Measurements from ENCODE around the gene STAB1.
A peak's percentile ranks its signal among the peaks of the same experiment; 100 is the strongest.

Gene STAB1

DNA sequence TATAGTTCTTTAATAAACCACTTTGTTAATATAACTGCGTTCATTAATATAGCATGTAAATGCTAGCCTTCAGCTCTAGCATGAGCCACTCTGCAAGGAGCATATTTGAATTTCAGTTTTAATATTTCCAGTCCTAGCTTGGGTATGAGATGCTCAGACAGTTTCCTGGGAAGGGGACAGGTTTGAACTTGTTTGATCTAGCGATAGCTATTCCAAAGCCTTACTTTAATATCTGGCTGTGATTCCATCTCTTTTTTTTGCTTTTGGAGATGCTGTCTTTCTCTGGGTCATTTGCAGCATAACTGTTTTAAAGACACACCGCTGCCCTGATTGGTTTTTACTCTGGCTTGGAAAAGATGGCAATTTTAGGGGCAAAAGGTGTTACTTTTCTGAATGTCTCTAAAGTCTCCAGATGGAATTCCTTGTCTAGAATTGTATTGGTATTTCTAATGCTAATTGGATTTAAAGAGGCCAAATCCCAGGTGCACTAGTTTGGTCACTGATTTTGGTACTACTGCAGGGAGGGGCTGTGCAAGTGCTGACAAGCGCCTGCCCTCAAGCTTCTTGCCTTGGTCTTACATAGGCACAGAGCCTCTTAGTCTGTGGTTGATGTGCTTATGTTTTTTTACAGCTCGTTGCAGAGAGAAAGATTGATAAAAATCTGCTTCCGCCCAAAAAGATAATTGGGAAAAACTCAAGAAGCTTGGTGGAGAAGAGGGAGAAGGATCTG lies 36.9 kb upstream of the STAB1 start:
- DNase-seq: no peak

DNA sequence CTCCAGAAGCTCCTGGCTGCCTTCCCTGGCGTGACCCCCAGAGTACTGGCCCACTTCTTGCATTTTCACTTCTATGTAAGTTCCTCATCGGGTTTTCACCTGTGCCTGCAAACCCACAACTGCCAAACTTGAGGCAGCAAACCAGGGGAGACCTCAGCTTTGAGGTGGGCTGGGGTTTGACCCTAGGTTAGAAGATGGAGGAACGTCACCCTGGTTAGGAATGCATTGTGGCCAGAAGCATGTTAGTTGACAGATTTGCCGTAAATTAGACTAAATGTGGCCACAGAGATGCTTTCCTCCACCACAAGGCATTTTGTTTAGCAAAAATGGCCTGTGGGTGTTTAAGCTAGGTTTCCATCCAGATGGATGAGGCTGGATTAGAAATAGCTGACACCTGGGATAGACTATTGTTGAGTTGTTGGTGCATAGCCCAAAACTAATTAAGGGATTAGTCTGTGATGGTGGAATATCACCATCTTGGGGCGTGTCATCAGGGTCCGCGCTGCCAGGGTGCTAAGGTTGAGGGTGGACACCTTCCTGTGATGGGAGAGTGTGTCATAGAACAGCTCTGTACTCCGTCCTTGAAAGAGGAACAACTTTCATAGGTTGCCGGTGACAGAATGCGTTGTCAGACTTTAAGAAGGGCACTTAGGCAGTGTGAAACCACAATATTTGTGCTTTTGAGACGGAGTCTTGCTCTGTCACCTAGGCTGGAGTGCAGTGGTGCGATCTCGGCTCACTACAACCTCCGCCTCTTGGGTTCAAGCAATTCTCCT lies 36.2 kb upstream of the STAB1 start:
- no peak for DNase-seq

DNA sequence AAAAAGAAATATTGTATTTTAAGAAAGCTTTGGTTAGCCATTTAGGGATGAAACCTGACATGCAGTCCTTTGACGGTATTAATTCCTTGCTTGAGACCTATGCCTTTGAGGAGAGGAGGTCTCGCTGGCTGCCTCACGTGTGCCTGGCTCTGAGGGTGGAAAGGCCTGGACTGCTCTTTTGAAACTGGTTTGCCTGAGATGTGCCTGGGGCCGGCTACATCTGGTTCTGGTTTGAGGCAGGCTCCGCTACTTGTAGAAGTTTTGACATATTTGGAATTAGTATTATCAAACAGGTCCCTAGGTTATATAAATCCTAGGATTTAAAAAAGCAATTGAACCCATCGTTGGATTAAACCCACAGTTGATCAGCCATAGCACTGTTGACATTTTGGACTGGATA lies 33.3 kb upstream of the STAB1 start:
- DNase-seq: no peak

- no peak for DNase-seq
These were observed 31.7 kb upstream of the STAB1 start for GRCh38 chr3:52463416-52463815.

- DNase-seq: no peak
These were observed 26.8 kb upstream of the STAB1 start for GRCh38 chr3:52468336-52468735.

DNA sequence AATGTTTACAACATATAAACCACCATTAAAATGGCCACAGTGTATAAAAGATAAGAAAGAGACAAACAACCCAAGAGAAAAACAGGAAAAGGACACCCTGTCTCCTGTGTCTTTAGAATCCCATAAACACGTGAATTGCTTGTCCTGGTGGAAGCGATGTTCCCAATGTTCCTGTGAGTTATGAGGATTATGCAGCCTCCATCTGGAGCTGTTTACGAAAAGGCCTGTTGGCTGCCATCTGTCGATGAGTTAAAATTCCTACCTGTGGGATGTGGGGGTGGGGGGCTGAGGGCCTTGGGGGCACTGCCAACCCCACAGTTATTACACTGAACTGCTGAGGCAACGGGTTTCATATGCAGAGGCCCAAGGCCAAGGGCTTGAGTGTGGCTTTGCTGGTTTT lies 26.1 kb upstream of the STAB1 start:
- DNase-seq: no peak

GRCh38 chr3:52470920-52471319 lies 24.2 kb upstream of the STAB1 start:
- DNase-seq: no peak

- no peak for DNase-seq
These were observed 23.5 kb upstream of the STAB1 start for GRCh38 chr3:52471371-52472238.

GRCh38 chr3:52472239-52473000 lies 22.7 kb upstream of the STAB1 start:
- no peak for DNase-seq

GRCh38 chr3:52473026-52473425 lies 22.1 kb upstream of the STAB1 start:
- DNase-seq: no peak

- no peak for DNase-seq
These were observed 17.9 kb upstream of the STAB1 start for GRCh38 chr3:52477076-52477795.

DNA sequence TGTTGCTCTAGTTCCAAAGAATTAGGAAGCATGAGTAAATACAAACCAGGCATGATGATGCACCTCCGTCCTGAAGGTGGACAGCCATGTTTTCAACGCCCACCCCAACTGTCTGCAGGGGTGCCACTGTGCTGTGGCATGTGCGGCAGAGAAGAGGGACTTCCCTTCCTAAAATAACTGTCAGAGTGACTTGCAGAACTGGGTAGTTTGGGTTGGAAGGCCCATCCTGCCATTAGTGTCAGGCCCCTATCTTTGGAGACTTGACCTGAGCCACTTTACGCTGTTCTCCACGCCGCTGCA lies 17.4 kb upstream of the STAB1 start:
- DNase-seq: no peak

GRCh38 chr3:52479037-52479876 lies 15.9 kb upstream of the STAB1 start:
- DNase-seq: no peak

GRCh38 chr3:52479877-52480575 lies 15.1 kb upstream of the STAB1 start:
- DNase-seq: no peak

DNA sequence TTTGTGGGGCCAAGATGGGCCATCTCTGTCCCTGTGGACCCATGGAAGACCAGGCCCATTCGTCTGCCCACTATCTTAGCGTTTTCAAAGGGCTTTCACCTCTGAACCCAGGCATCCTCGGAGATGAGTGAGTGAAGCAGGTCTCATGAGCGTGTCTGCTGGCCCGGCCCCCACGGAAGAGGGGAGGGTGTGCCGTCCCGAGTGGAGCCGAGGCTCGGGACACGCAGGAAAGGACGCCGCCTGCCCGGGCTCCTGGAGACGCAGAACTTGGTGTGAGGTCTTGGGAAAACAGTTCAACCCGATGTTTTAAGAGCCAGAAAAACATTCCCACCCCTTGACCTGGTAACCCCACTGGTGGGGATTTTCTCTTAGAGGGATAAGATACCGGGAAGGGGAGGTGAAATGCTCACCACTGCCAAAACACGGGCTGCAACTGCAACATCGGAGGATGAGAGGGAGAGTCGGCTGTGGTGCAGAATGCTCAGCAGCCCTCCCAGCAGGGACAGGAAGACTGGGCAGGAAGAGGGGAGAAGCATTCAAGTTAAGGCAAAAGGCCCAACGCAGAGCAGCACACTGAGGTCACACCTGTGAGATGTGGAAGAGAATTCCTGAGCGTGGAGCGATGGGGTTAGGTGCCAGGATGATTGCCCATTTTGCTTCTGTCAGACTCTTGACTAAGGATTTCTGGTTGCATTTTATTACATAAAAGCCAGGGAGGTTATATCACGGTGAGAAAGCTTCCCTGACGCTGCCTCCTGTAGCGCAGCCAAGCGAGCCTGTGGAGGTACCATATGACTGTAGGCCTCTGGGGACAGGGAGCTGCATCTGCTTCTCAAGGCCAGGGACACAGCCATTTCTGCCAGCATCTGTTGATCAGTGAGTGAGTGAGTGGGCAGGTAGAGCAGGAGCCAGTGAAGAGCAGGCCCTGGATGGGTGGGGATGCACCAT lies 14.1 kb upstream of the STAB1 start:
- no peak for DNase-seq

DNA sequence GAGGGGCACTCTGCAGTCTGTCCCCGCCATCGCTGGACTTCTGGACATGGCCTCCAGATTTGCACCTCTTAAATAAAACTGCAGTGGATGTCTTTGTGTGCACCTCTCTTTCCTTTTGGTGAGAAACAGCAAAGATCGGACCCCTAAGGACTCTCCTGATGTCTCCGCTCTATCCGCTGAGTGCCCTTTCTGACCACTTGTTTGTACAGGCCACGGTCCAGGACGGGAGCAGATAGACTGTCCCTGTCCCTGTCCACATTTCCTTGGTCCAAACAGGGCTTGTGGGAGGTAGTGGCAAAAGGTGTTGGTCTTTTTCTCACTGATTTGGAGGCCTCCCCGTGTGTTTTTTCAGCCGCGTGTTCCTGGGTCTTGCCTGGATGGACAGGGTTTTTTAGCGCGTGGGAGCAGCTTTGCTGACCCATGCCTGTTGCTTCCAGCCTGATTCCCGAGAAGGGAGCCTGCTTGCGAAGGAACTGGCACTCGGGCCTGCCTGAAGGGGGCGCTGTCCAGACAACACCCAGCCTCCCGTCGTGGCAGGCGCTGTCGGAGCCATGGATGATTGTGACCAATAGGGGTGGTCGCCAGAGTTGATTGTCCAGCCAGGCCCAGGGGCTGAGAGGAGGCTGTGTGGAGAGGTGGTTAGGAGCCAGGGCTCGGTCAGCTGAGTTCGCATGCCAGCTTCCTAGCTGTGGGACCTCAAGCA lies 13.2 kb upstream of the STAB1 start:
- peak; percentile 24 for DNase-seq

GRCh38 chr3:52483081-52483480 lies 12.1 kb upstream of the STAB1 start:
- DNase-seq: no peak

- DNase-seq: no peak
These were observed 11.4 kb upstream of the STAB1 start for GRCh38 chr3:52483577-52484381.
